NCI-H82 treated with DMSO at 0.1 percent for 48 hours (cell line): ENCODE results near the gene CABLES1.
"Not testable (repeated sequence)": the region's sequence is repeated elsewhere in the genome, so short reads cannot be mapped to it uniquely, and the experiment has no call there.

Source experiments
- DNase-seq: peaks from one replicate; lab custom pipeline; 2025; ENCODE audit not compliant: unreplicated experiment; lab: John Stamatoyannopoulos, UW

The CABLES1 gene

GRCh38 chr18:23134780-23135549 is at the start of gene CABLES1:
Gene CABLES1 (plus strand): TSS chr18:23135485. CDS start chr18:23135763, 278 bp downstream.
- DNase-seq: peak; percentile 25

- no peak for DNase-seq
These were observed 47.9 kb upstream of the CABLES1 start for GRCh38 chr18:23087352-23087751.

- DNase-seq: no peak
These were observed 47.0 kb upstream of the CABLES1 start for GRCh38 chr18:23088310-23088709.

GRCh38 chr18:23091017-23091993 is 44.0 kb upstream of the CABLES1 start:
- not testable (repeated sequence) for DNase-seq

GRCh38 chr18:23092121-23092520 is 43.2 kb upstream of the CABLES1 start:
- DNase-seq: no peak

- DNase-seq: not testable (repeated sequence)
These were observed 42.2 kb upstream of the CABLES1 start for GRCh38 chr18:23093130-23093529.

GRCh38 chr18:23093772-23094171 is 41.5 kb upstream of the CABLES1 start:
- no peak for DNase-seq

GRCh38 chr18:23094411-23095190 is 40.7 kb upstream of the CABLES1 start:
- peak; percentile 54 for DNase-seq

GRCh38 chr18:23095463-23095862 is 39.8 kb upstream of the CABLES1 start:
- DNase-seq: no peak

GRCh38 chr18:23097016-23097415 is 38.3 kb upstream of the CABLES1 start:
- DNase-seq: not testable (repeated sequence)

GRCh38 chr18:23099621-23100020 is 35.7 kb upstream of the CABLES1 start:
- no peak for DNase-seq

- DNase-seq: no peak
These were observed 33.3 kb upstream of the CABLES1 start for GRCh38 chr18:23101861-23102432.

GRCh38 chr18:23102493-23103261 is 32.6 kb upstream of the CABLES1 start:
- DNase-seq: no peak

- DNase-seq: no peak
These were observed 31.8 kb upstream of the CABLES1 start for GRCh38 chr18:23103449-23103848.

GRCh38 chr18:23105030-23105429 is 30.3 kb upstream of the CABLES1 start:
- DNase-seq: no peak

GRCh38 chr18:23105581-23106219 is 29.6 kb upstream of the CABLES1 start:
- DNase-seq: no peak

- no peak for DNase-seq
These were observed 28.7 kb upstream of the CABLES1 start for GRCh38 chr18:23106575-23106974.

- no peak for DNase-seq
These were observed 27.6 kb upstream of the CABLES1 start for GRCh38 chr18:23107718-23108117.

- no peak for DNase-seq
These were observed 26.8 kb upstream of the CABLES1 start for GRCh38 chr18:23108496-23108895.
